Measurements from ENCODE around the gene C16orf78.

Gene C16orf78
- long read RNA-seq: 0 reads

- no peak within 1 kb of the TSS for H3K4me3 ChIP-seq (replicated peaks; ENCODE audit: insufficient read depth, low read length)
Measured at GRCh38 chr16:49373504-49373903, at the start of gene C16orf78. Gene C16orf78, plus strand, starts transcription at chr16:49373804. Its CDS starts 136 bp downstream, at chr16:49373940.

GRCh38 chr16:49324703-49325102 is 48.9 kb upstream of the C16orf78 start:
- no peak for DNase-seq (ENCODE audit: low read depth in 1 of 2, low spot score in 1 of 2)
- TF ChIP-seq REST (IDR thresholded peaks at IDR 0.05; ENCODE audit: insufficient replicate concordance, low read depth): no peak
- TF ChIP-seq CTCF (IDR thresholded peaks at IDR 0.05; ENCODE audit: insufficient read depth, low read length): no peak
- no peak for TF ChIP-seq POLR2AphosphoS5 (IDR thresholded peaks at IDR 0.05; ENCODE audit: low read depth)
- no peak for TF ChIP-seq GABPA (IDR thresholded peaks at IDR 0.05; ENCODE audit: low read depth)
- TF ChIP-seq SPI1 (IDR thresholded peaks at IDR 0.05; ENCODE audit: borderline replicate concordance, low read depth): no peak

More at GRCh38 chr16:49373504-49373903, at the start of gene C16orf78:
- no peak within 1 kb of the TSS for H3K27ac ChIP-seq (replicated peaks)
- TF ChIP-seq CTCF (IDR thresholded peaks at IDR 0.05; ENCODE audit: insufficient read depth, low read length) (no peak), REST (IDR thresholded peaks at IDR 0.05; ENCODE audit: insufficient replicate concordance, low read depth) (no peak), GABPA (IDR thresholded peaks at IDR 0.05; ENCODE audit: low read depth) (no peak), SPI1 (IDR thresholded peaks at IDR 0.05; ENCODE audit: borderline replicate concordance, low read depth) (no peak), POLR2AphosphoS5 (IDR thresholded peaks at IDR 0.05; ENCODE audit: low read depth) (no peak)
- DNase-seq (ENCODE audit: low read depth in 1 of 2, low spot score in 1 of 2): no peak
- H3K27me3 ChIP-seq (ENCODE audit: insufficient read depth, poor library complexity, severe bottlenecking): no peaks in the 10 kb centered on the region

GRCh38 chr16:49327466-49327865 is 46.1 kb upstream of the C16orf78 start:
- H3K27ac ChIP-seq (replicated peaks): no peak overlapping the region
- no peak overlapping the region for H3K4me3 ChIP-seq (replicated peaks; ENCODE audit: insufficient read depth, low read length)
- no peak for DNase-seq (ENCODE audit: low read depth in 1 of 2, low spot score in 1 of 2)
- H3K27me3 ChIP-seq (ENCODE audit: insufficient read depth, poor library complexity, severe bottlenecking): peaks cover 2% of the 10 kb centered on the region
- TF ChIP-seq SPI1 (IDR thresholded peaks at IDR 0.05; ENCODE audit: borderline replicate concordance, low read depth) (no peak), GABPA (IDR thresholded peaks at IDR 0.05; ENCODE audit: low read depth) (no peak), POLR2AphosphoS5 (IDR thresholded peaks at IDR 0.05; ENCODE audit: low read depth) (no peak), CTCF (IDR thresholded peaks at IDR 0.05; ENCODE audit: insufficient read depth, low read length) (no peak), REST (IDR thresholded peaks at IDR 0.05; ENCODE audit: insufficient replicate concordance, low read depth) (no peak)

More at GRCh38 chr16:49324703-49325102, 48.9 kb upstream of the C16orf78 start:
- Histone ChIP-seq H3K27ac (replicated peaks) (no peak overlapping the region), H3K27me3 (ENCODE audit: insufficient read depth, poor library complexity, severe bottlenecking) (peaks cover 2% of the 10 kb centered on the region), H3K4me3 (replicated peaks; ENCODE audit: insufficient read depth, low read length) (no peak overlapping the region)
